ENCODE data around the gene CRELD2.

CRELD2 gene

GRCh38 chr22:49873228-49873940 lies 45.0 kb upstream of the CRELD2 start:
- no peak for TF ChIP-seq CTCF (IDR thresholded peaks at IDR 0.05; ENCODE audit: insufficient read depth, low read depth, low read length, missing control alignments)
- DNase-seq (ENCODE audit: low read depth), result no peak

GRCh38 chr22:49877642-49878041 lies 40.8 kb upstream of the CRELD2 start:
- DNase-seq (ENCODE audit: low read depth), result no peak
- TF ChIP-seq CTCF (IDR thresholded peaks at IDR 0.05; ENCODE audit: insufficient read depth, low read depth, low read length, missing control alignments), result no peak
- no peak overlapping the region for H3K4me3 ChIP-seq (ENCODE audit: low read length)

More at GRCh38 chr22:49873228-49873940, 45.0 kb upstream of the CRELD2 start:
- H3K4me3 ChIP-seq (ENCODE audit: low read length), result no peak overlapping the region

DNA sequence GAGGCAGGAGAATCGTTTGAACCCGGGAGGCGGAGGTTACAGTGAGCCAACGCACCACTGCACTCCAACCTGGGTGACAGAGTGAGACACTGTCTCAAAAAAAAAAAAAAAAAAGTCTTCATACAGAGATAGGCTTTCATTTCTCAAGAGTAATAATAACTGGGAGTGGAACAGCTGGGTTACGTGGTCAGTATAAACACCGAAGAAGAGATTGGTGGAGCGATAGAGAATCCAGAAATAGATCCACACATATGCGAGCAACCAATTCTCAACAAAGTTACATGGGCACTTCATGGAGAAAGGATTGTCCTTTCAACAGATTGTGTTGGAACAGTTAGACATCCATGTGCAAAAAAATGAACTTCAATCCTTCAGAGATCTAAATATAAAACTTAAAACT lies 40.2 kb upstream of the CRELD2 start:
- no peak for TF ChIP-seq CTCF (IDR thresholded peaks at IDR 0.05; ENCODE audit: insufficient read depth, low read depth, low read length, missing control alignments)
- no peak overlapping the region for H3K4me3 ChIP-seq (ENCODE audit: low read length)
- no peak for DNase-seq (ENCODE audit: low read depth)

- no peak for DNase-seq (ENCODE audit: low read depth)
- H3K4me3 ChIP-seq (ENCODE audit: low read length), result no peak overlapping the region
- TF ChIP-seq CTCF (IDR thresholded peaks at IDR 0.05; ENCODE audit: insufficient read depth, low read depth, low read length, missing control alignments), result no peak
Measured at GRCh38 chr22:49879871-49880270, 38.6 kb upstream of the CRELD2 start.

DNA sequence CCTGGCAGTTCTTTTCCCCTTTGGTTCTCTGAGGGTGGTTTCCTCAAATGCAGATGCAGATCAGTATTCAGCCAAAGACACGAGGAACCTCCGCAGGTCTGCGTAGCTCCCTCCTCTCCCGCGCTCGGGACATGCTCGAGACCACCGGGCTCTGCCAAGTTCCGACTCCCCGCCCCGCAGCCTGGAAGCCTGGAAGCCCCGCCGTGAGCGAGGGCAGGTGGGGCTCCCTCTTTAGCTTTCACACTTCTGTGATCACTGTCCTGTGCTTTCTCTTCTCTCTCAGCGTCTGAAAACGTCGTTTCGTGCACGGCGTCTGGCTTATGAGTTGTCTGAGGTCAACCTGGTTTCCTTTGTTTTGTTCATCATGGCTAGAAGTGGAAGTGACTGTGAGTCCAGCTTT lies 38.2 kb upstream of the CRELD2 start:
- no peak for TF ChIP-seq CTCF (IDR thresholded peaks at IDR 0.05; ENCODE audit: insufficient read depth, low read depth, low read length, missing control alignments)
- no peak for DNase-seq (ENCODE audit: low read depth)
- H3K4me3 ChIP-seq (ENCODE audit: low read length), result no peak overlapping the region

GRCh38 chr22:49881856-49882255 lies 36.6 kb upstream of the CRELD2 start:
- no peak overlapping the region for H3K4me3 ChIP-seq (ENCODE audit: low read length)
- TF ChIP-seq CTCF (IDR thresholded peaks at IDR 0.05; ENCODE audit: insufficient read depth, low read depth, low read length, missing control alignments), result no peak
- no peak for DNase-seq (ENCODE audit: low read depth)
